ENCODE measurements around the gene NRG2.

DNA sequence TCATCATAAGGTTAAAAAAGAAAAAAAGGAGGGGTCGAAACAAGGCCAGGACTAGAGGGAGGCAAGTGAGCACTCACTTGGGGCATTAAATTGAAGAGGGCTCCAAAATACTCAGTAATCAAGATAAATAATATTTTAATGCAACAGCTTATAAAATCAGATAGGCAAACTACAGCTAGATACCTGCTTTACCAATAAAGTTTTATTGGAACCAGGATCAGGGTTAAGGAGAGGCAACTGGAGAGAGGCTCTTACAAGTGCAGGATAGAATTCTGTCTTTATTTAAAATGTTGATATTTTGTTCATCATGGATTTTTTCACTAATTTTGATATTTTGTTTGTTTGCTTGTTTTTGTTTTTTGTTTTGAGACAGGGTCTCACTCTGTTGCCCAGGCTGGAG, 40.6 kb upstream of the NRG2 start:
- TF ChIP-seq POLR2AphosphoS5 (IDR thresholded peaks at IDR 0.05; ENCODE audit: low read depth, low read length) (no peak), TAF1 (IDR thresholded peaks at IDR 0.05; ENCODE audit: borderline replicate concordance, insufficient read depth, low read length) (no peak), SIN3A (IDR thresholded peaks at IDR 0.05; ENCODE audit: borderline replicate concordance, insufficient read depth, low read length) (no peak)
- TF ChIP-seq, protein P1, sequence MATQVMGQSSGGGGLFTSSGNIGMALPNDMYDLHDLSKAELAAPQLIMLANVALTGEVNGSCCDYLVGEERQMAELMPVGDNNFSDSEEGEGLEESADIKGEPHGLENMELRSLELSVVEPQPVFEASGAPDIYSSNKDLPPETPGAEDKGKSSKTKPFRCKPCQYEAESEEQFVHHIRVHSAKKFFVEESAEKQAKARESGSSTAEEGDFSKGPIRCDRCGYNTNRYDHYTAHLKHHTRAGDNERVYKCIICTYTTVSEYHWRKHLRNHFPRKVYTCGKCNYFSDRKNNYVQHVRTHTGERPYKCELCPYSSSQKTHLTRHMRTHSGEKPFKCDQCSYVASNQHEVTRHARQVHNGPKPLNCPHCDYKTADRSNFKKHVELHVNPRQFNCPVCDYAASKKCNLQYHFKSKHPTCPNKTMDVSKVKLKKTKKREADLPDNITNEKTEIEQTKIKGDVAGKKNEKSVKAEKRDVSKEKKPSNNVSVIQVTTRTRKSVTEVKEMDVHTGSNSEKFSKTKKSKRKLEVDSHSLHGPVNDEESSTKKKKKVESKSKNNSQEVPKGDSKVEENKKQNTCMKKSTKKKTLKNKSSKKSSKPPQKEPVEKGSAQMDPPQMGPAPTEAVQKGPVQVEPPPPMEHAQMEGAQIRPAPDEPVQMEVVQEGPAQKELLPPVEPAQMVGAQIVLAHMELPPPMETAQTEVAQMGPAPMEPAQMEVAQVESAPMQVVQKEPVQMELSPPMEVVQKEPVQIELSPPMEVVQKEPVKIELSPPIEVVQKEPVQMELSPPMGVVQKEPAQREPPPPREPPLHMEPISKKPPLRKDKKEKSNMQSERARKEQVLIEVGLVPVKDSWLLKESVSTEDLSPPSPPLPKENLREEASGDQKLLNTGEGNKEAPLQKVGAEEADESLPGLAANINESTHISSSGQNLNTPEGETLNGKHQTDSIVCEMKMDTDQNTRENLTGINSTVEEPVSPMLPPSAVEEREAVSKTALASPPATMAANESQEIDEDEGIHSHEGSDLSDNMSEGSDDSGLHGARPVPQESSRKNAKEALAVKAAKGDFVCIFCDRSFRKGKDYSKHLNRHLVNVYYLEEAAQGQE (IDR thresholded peaks at IDR 0.05; ENCODE audit: insufficient read depth in 1 of 2, low read depth in 2 of 2, low read length in 2 of 2) = no peak

Measured in PFSK-1 (cell line).